Effector CD4-positive, alpha-beta T cell (primary cell): ENCODE data around the gene COMMD9.

Source experiments
- DNase-seq: peaks from one replicate; pipeline ENCODE4 v3.0.0-alpha.2; 2020

The COMMD9 gene

GRCh38 chr11:36295926-36296325 is 6.7 kb upstream of the COMMD9 start, which contains the start of gene PRR5L:
Gene PRR5L, plus strand, starts transcription at chr11:36296288. Its CDS starts 104,834 bp downstream, at chr11:36401122.
- no peak for DNase-seq

- no peak for DNase-seq
These were observed 3.1 kb upstream of the COMMD9 start for GRCh38 chr11:36292311-36292722.

GRCh38 chr11:36288442-36289225 is 590 bp downstream of the COMMD9 start:
- DNase-seq: no peak

- DNase-seq: no peak
These were observed 6.3 kb downstream of the COMMD9 start for GRCh38 chr11:36282926-36283325.

GRCh38 chr11:36281850-36282249 is 7.4 kb downstream of the COMMD9 start:
- no peak for DNase-seq

DNA sequence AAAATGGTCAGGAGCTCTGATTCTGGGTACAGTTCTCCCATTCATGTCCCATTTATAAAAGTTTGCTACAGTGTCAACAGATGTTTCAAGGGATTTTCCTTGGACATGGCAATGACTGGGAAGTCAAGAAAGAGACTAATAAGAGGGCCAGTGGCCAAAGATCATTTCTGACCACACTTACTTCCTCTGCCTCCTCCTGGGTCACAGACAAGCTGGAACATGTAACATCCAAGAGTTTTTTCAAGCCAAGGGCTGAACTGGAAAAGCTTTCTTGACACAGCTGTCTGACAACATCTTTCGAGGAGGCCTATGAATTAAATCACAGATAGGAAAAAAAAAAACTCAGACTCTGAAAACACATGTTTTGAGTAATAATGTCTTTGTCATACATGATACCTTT is 8.7 kb downstream of the COMMD9 start:
- DNase-seq: no peak

GRCh38 chr11:36278531-36279282 is 10.5 kb downstream of the COMMD9 start:
- DNase-seq: no peak

DNA sequence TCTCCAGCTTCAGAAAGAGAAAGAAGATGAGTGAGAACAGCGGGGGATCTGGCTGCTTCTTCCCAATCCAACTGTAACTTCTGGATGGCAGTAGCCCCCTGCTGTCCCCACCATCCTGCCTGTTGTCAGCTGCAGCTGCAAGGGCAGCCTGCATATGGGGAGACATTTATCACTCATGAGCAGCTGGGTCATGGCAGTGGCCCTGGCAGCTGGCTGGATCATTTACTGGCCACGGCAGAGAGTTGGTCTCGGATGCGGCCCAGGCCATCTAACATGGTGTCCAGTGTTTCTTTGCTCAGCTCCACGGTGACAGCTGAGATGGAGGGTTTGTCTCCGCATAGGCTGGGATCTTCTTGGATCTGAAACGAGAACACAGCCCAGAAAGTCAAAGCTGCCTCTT is 14.8 kb downstream of the COMMD9 start:
- DNase-seq: no peak

DNA sequence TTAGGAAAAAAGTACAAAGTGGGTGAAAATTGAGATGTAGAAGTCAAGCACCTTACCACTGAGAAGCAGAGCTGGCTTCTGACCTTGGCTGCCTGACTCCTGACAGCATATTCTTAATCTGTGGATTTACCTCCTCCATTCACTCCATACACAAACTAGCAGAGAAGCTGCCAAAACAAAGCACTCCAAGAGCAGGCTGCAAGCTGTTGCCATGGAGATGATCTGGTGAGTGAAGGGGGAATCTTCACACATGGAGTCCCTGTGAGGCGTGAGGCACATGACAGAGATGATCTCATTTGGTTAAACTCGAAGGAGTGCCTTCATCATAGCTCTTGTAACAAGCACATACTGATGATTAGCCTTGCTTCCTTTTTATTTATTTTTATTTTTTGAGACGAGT is 16.1 kb downstream of the COMMD9 start:
- no peak for DNase-seq

- DNase-seq: no peak
These were observed 17.3 kb downstream of the COMMD9 start for GRCh38 chr11:36271794-36272407.

- no peak for DNase-seq
These were observed 18.5 kb downstream of the COMMD9 start for GRCh38 chr11:36270701-36271100.

GRCh38 chr11:36268337-36268985 is 20.8 kb downstream of the COMMD9 start:
- no peak for DNase-seq

- no peak for DNase-seq
These were observed 22.5 kb downstream of the COMMD9 start for GRCh38 chr11:36266767-36267166.

- peak; percentile 37 for DNase-seq
These were observed 23.2 kb downstream of the COMMD9 start for GRCh38 chr11:36265793-36266628.

GRCh38 chr11:36264973-36265344 is 24.3 kb downstream of the COMMD9 start:
- DNase-seq: no peak

DNA sequence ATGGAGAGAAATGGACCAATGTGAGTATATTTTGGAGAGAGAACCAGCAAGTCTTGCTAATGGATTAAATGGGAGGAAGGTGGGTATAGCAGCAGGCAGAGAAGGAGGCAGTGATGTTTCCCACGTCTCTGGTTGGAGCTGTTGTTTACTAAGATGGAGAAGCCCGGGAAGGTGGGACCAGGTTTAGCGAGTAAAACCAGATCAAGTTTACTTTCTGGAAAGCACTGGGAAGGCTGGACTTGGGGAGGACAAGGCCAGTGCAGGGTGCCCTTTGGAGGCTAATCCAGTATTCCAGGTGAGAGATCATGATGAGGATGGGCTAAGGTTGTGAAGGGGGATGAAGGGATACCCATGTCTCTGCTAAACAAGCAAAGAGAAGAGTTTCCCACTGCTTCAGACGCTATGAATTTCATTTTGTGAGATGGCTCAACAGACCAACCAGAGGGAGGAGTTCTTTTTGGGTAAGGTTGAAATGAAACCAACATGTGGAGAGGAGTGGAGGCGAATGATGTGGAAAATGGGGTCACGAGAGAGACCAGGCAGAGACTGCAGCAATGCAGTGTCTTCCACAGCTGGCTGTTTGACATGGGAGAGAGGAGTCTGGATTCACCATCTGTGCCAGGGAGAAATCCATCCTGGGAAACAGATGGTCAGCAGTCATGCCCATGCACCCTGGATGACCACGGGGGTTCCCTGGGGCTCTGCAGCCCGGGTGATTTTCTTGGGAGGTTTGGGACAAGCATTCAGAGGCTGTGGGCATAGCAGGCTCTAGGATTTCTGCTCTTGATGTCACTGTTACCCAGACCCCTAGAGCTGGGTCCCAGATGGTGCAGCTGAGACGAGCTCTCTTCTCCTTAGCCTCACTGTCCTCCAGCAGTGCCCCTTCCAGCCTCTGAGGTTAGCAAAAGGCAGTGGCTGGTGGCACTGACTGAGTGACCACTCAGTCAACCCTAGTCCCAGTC is 24.9 kb downstream of the COMMD9 start:
- no peak for DNase-seq

- no peak for DNase-seq
These were observed 28.1 kb downstream of the COMMD9 start for GRCh38 chr11:36261094-36261493.

DNA sequence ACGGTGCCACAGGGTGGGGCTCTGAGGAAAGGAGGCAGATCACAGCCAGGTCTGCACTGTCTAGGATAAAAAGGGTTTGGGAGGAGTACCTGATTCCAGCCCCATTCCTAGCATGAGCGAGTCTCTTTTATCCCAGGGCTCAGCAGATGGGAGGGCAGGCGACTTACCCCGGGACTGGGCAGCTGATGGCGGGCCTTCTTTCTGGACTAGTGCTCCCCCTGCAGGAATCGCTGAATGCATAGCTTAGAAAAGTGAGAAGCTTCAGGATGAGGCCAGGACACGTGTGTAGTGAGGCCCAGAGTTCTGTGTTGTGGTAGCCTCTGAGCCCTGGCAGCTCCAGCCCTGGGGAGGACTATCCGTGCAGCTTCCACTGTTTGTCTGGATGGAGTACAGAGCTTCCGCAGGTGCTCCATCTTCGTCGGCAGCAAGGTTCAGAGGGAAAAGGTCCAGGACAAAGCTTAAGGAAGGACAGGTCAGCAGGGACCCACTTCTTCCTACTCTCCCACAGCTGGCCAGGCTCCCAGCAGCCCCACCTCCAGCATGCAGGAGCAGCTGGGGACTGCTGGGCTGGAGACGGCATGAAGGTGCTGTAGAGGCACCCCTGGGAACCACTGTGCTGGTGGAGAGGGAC is 30.4 kb downstream of the COMMD9 start:
- no peak for DNase-seq

- no peak for DNase-seq
These were observed 31.9 kb downstream of the COMMD9 start for GRCh38 chr11:36257351-36257750.

- no peak for DNase-seq
These were observed 34.5 kb downstream of the COMMD9 start for GRCh38 chr11:36254713-36255112.

DNA sequence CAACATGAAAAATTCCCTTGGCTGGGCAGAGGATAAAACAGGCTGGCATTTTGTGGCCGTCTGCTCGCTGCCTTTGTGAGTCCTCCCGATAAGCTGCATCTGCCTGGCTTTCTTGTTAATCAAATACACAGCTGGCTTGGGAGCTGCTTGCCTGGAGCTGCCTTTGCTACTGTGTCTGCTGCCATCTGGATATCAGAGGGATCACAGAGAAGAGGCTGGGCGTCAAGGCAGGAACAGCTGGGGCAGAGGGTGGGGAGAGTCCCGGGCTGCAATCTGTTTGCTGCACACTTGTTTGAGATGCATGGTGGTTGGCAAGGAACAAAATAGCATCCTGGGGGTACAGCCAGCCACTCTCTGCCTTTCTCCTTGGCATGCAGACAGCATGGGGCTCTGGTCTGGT is 36.0 kb downstream of the COMMD9 start:
- no peak for DNase-seq
